Embryonic facial prominence (tissue), 1 donor: Measurements from ENCODE around the gene PRDM15.

Experiments used
- DNase-seq: peaks from one replicate; pipeline ENCODE4 v3.0.0-alpha.2; 2016; ENCODE audit errors: extremely low spot score

Gene PRDM15

DNA sequence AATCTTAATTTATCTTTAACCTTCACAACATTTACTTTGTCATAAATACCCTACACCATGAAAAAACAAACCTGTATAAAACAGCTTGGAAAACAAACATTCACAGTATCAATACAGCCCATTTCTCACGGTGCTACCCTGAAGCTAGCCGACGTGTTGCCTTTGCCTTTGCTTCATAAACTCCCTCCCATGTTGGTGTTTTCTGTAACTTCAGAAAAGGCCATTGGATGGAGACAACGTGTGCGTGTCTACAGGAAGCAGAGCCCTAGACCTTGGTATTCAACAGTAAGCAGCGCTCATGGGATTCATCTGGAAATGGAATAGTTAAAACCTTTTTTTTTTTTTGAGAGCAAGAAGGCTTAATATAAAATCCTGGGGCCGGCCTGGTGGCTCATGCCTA lies 7.2 kb upstream of the PRDM15 start:
- DNase-seq, result no peak

DNA sequence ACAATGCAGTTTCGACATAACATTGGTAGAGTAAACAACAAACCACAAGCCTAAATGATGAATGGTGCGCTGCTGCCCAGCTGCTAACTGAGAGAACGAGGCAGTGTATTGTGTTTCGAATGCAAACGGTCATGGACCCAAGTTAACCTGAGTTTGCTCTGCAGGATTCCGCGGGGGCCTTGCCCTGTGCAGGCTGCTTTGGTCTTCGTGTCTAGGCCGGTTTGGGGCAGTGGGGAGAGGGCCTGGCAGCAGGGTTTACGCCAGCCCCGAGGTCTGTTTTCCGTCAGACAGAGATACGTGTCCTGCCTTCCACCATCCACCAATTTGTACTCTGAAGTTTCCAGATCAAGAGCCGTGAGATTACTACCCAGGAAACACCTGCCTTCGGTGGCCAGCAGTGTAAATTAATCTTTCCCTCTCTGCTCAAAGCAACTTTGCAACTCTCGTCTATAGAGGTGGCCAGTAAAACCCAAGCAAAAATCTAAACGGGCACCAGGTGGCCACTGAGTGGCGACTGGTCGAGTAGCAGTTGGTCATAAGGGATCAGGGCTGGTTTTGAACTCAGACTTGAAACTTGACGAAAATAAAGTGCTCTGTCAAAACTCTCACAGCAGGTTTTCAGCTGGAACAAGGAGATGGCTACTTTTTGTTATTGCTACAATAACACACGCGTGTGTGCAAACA lies 6.3 kb upstream of the PRDM15 start:
- no peak for DNase-seq

- DNase-seq, result no peak
These were observed 5.4 kb upstream of the PRDM15 start for GRCh38 chr21:41884501-41885030.

- no peak for DNase-seq
These were observed 4.4 kb upstream of the PRDM15 start for GRCh38 chr21:41883582-41883981.

- DNase-seq, result no peak
These were observed 1.9 kb upstream of the PRDM15 start for GRCh38 chr21:41881051-41881450.

DNA sequence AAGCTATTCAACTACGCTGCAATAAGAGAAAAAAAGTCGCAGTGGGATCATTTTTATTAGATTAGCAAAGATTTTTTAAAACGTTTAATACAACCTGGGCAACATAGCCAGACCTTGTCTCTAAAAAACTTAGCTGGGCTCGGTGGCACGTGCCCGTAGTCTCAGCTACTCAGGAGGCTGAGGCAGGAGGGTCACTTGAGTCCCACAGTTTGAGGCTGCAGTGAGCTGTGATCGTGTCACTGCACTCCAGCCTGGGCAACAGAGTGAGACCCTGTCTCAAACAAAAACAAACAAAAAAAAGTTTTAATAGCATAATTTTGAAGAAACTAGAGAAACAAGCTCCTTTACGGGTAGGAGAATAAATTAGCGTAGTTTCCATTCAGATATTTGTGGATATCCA lies 1.0 kb upstream of the PRDM15 start:
- no peak for DNase-seq

DNA sequence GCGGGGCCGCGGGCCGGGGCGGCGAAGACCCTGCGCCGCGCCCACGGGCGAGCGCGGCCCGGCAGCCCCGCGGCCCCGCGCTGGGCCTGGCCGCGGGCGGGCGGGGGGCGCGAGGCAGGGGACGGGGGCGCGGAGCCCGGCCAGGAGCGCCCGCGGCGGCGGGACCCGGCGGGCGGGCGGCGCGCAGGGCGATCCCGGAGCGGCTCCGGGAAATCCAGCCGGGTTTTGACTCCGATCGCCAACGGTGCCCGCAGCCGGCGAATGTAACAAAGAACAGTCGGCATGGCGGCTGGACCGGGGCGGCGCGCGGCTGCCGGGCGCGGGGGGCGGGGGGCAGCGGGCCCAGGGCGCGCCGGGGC lies 334 bp downstream of the PRDM15 start:
- peak; percentile 62 for DNase-seq

DNA sequence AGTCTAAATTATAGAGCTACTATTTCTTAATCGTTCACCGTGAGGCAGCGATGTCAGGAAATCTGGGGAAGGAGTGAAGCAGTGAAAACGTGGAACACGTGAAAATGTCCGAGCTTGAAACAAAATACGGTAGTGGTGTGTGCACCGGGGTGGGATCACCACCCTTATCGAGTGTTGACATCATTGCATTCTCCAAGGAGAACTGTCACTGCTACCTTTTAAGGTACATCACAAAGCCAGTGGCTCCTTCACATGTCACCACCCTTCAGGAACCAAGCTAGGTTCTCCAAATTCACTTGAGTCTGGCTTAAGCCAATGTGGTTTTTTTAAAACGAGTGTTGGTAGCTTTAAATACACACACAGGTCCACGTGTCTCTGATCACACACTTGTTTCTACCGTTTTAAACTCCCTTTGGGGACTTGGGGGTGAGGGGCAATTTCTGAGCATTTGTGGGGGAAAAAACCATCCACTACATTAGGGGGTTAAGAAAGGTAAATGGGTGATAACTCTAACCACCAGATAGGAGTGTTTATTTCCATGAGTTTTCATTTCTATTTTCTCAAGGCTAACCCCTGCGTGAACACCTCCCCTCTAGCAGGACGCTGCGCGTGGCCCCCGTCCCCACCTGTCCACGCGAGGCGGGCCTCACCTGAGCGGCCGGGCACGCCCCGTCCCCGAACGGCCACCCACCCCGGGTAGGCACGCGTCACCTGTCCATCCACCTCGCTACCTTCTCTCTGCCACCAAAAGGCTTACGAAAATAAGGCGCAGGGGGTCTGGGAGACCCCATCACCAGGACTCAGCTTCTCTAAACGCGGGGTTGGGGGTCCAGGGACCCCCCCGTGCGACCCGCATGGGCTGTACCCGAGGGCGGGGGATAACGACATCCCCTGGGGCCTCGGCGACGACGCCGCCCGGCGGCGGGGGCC lies 978 bp downstream of the PRDM15 start:
- no peak for DNase-seq

- no peak for DNase-seq
These were observed 2.1 kb downstream of the PRDM15 start for GRCh38 chr21:41876928-41877652.

GRCh38 chr21:41876396-41876795 lies 2.7 kb downstream of the PRDM15 start:
- DNase-seq, result no peak

GRCh38 chr21:41875086-41875485 lies 4.1 kb downstream of the PRDM15 start:
- no peak for DNase-seq

GRCh38 chr21:41874611-41875010 lies 4.5 kb downstream of the PRDM15 start:
- no peak for DNase-seq

- no peak for DNase-seq
These were observed 5.7 kb downstream of the PRDM15 start for GRCh38 chr21:41873426-41873825.

DNA sequence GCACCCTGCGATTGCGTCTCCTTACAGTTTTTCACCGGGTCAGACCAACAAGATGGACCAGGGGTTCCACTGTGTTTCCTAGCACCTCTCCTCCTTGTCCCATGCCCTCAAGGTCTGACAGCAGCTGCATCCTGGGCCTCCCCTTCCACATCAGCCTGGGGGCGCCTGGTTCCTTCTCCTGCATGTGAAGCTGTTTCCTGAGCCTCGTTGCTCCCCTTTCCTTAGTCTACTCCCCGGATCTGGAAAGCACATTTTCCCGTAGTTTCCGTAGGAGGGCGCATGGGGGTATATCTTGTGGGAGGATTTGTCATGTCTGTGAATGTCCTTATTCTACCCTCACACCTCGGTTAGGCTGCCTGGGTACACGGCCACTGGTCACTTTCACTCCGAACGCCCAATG lies 6.1 kb downstream of the PRDM15 start:
- DNase-seq, result no peak

- no peak for DNase-seq
These were observed 7.7 kb downstream of the PRDM15 start for GRCh38 chr21:41871293-41872030.

- DNase-seq, result no peak
These were observed 9.4 kb downstream of the PRDM15 start for GRCh38 chr21:41869771-41870170.

DNA sequence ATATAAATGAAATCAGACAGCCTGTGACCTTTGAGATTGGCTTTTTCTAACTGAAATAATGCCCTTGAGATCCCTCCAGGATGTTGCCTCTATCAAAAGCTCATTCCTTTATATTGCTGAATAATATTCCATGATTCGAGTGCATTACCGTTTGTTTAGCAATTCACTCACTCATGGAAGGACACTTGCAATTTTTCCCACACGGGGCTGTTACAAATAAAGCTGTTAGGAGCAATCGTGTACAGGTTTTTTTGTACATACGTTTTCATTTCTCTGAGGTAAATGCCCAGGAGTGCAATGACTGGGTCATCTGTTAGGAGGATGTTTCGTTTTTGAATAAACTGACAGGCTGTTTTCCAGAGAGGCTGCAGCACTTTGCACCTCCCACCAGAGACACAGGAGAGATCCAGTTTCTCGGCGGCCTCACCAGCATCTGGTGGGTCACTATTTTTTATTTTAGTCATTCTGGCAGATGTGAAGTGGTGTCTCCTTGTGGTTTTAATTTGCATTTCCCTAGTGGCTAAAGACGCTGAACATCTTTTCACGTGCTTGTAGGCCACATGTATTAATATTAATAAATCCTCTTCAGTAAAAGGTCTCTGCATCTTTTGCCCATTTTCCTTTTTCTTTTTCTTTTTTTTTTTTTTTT lies 11.0 kb downstream of the PRDM15 start:
- DNase-seq, result no peak

DNA sequence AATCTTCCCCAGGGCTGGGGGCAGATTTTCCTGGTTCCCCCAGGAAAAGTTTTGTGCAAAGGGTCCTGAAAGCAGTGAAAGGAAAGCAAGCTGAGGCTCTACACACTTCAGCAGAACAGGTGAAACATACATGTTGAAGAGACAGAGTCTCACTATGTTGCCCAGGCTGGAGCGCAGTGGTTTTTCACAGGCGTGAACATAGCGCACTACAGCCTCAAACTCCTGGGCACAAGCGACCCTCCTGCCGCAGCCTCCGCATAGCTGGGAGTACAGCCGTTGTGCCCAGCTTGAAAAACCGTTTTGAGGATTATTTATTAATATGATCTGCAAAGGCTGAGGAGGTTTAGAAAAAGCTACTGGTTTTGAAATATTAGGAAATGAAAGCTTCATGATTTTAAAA lies 11.8 kb downstream of the PRDM15 start:
- no peak for DNase-seq

DNA sequence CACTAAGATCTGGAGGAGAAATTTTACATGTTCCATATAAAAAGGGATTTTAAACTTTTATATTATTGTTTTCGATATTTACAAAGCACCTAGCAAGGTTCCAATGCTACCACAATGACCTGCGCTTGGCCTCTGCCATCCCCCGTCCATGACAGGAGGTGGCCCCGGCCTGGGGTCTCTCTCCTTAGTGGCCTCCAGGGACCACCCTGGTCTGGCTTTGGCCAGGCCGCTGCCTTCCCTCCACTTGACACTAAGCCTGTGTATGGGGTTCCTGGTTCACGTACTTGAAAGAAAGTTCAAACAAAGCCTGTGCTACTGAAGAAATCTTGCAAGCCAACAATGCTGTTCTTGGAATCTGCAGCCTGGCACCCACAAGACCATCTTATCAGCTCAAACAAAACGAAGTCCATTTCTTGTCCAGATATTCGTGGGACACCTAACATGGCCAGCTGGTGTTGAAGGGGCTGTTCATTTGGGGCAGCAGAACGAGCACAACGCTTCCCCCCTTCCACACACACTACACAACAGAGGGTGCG lies 12.8 kb downstream of the PRDM15 start:
- DNase-seq, result no peak

DNA sequence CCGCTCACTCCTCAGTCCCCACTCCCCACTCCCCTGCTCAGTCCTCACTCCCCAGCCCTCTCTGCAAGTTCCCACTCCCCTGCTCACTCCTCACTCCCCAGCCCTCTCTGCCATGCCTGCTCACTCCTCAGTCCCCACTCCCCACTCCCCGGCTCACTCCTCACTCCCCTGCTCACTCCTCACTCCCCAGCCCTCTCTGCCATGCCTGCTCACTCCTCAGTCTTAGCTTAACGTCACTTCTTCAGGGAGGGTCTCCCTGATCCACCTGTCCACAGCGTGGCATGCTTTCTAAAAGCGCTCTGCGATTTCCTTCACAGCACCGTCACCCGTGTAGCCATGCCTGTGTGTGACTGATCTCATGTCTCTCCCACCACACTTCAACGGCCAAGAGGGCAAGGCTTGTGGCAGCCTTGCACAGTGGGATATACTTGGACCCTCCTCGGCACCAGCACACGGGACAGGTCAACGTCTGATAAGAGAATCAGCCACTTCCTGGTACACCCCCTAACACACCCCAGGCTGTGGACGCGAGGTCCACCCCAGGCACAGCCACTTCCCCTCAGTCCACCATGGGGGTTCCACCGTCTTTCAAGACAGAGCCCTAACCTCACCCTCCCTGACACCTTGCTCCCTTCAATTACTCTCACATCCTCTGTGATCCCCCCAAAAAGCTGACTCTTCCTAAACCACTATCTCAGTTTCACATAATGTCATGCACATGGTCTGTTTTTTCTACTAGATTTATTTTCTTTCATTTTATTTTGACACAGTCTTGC lies 14.0 kb downstream of the PRDM15 start:
- DNase-seq, result no peak
